CD4-positive, CD25-positive, alpha-beta regulatory T cell (primary cell): ENCODE measurements around the gene ERN1. TPM values are rescaled to one million over a fixed set of nuclear protein-coding genes. Genes with fewer than 3 reads are reported as not detected.
A peak's percentile ranks its signal among the peaks of the same experiment; 100 is the strongest.

Experiments
- ATAC-seq, 2 donors: fragments of 150-1000 bp; cut with Tn5 transposase; one replicate each; pipeline ENCODE4 v1.10.0; 2021; ENCODE audit warnings: low read depth in 2 of 2, moderate number of reproducible peaks in 2 of 2, moderate library complexity in 1 of 2
- DNase-seq, 3 donors: peaks; one replicate each; pipeline versions ENCODE4 v3.0.0 to v3.0.0-alpha.2; 2012 to 2022; ENCODE audit warnings: mixed read lengths in 1 of 3
- H3K27ac ChIP-seq: one replicate; pipeline ENCODE4 v1.7.0; 2013; ENCODE audit warnings: mild to moderate bottlenecking, low read length; ENCODE audit not compliant: insufficient read depth, poor library complexity, severe bottlenecking
- H3K27me3 ChIP-seq: one replicate; pipeline ENCODE4 v1.7.0; 2013; ENCODE audit warnings: low read length; ENCODE audit not compliant: control insufficient read depth, insufficient read depth
- H3K36me3 ChIP-seq: one replicate; pipeline ENCODE4 v1.7.0; 2013; ENCODE audit warnings: mild to moderate bottlenecking, low read length, moderate library complexity; ENCODE audit not compliant: control insufficient read depth, insufficient read depth
- H3K4me1 ChIP-seq: 2 replicates; pipeline ENCODE4 v1.7.0; 2013; ENCODE audit warnings: mild to moderate bottlenecking, low read length; ENCODE audit not compliant: insufficient read depth, control insufficient read depth, poor library complexity, severe bottlenecking
- H3K4me3 ChIP-seq: one replicate; pipeline ENCODE4 v1.7.0; 2013; ENCODE audit warnings: low read depth, mild to moderate bottlenecking, low read length, moderate library complexity
- H3K9me3 ChIP-seq, 2 experiments: 1 replicate in 1 of 2; 2 replicates in 1 of 2; pipeline ENCODE4 v1.7.0; 2013; ENCODE audit warnings: low read length in 2 of 2, mild to moderate bottlenecking in 1 of 2, moderate library complexity in 1 of 2; ENCODE audit not compliant: control insufficient read depth in 2 of 2
- H3K27ac Mint-ChIP-seq, 3 donors: one replicate each; pipeline ENCODE4 v1.8.0; 2020 to 2022; ENCODE audit warnings: mild to moderate bottlenecking in 3 of 3, mixed read lengths in 3 of 3, moderate library complexity in 2 of 3
- H3K27me3 Mint-ChIP-seq: one replicate; pipeline ENCODE4 v1.8.0; 2022; ENCODE audit warnings: mild to moderate bottlenecking, mixed read lengths
- H3K36me3 Mint-ChIP-seq: one replicate; pipeline ENCODE4 v1.8.0; 2020; ENCODE audit warnings: mixed read lengths
- H3K4me1 Mint-ChIP-seq, 4 donors: one replicate each; pipeline ENCODE4 v1.8.0; 2020 to 2022; ENCODE audit warnings: mixed read lengths in 4 of 4, mild to moderate bottlenecking in 1 of 4
- H3K4me3 Mint-ChIP-seq, 4 donors: one replicate each; pipeline ENCODE4 v1.8.0; 2020 to 2022; ENCODE audit warnings: mild to moderate bottlenecking in 4 of 4, mixed read lengths in 4 of 4, moderate library complexity in 3 of 4
- H3K9me3 Mint-ChIP-seq, 7 donors: one replicate each; pipeline ENCODE4 v1.8.0; 2020 to 2022; ENCODE audit warnings: mixed read lengths in 7 of 7, mild to moderate bottlenecking in 3 of 7, moderate library complexity in 2 of 7
- polyA plus RNA-seq, 4 donors: library from polyadenylated mRNA; unstranded; fragments of 300-500 nt; fragmentation: Illumina TruSeq; gene quantifications; one replicate each; pipeline ENCODE4 v1.2.3, GENCODE V29; 2021
- total RNA-seq: library from RNA; stranded (reverse); gene quantifications from one replicate; pipeline ENCODE4 v1.2.3, GENCODE V29; 2022

ERN1 gene
- total and polyA plus RNA-seq, 5 donors from 2014 or later: 30.2 to 96.7 (median 37.0) TPM

DNA sequence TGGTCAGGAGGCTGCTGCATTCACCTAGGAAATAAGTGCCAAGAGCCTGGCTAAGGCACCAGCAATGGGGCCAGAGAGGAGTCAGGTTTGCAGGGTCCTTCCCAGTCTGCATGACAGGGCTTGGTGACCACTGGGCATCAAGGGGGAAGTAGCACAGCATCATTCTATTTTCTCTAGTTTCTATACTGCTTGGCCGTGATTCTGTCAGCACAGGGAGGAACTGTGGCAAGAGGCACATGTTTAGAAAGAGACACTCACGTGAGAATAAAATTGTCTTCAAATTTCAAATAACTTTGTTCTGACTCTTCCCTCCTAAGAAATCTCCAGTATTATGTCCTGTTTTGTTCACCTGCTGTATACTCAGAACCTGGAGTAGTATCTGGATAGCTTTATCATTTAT is 37.8 kb downstream of the ERN1 start:
- Mint-ChIP-seq H3K4me1 (peaks cover 31 to 76% (median 49%) of the 10 kb centered on the region in 4 donors), H3K27me3 (no peaks in the 10 kb centered on the region), H3K36me3 (peaks cover 35% of the 10 kb centered on the region), H3K4me3 (peak overlapping the region in 1 of 4 donors; percentile 38), H3K27ac (peak overlapping the region in 2 of 3 donors; percentile 48 to 77), H3K9me3 (no peaks in the 10 kb centered on the region)
- Histone ChIP-seq H3K27ac (no peak overlapping the region), H3K27me3 (no peaks in the 10 kb centered on the region), H3K36me3 (peaks cover 28% of the 10 kb centered on the region), H3K9me3 (no peaks in the 10 kb centered on the region), H3K4me1 (peaks cover 11% of the 10 kb centered on the region), H3K4me3 (no peak overlapping the region)
- no peak for ATAC-seq
- DNase-seq: no peak

DNA sequence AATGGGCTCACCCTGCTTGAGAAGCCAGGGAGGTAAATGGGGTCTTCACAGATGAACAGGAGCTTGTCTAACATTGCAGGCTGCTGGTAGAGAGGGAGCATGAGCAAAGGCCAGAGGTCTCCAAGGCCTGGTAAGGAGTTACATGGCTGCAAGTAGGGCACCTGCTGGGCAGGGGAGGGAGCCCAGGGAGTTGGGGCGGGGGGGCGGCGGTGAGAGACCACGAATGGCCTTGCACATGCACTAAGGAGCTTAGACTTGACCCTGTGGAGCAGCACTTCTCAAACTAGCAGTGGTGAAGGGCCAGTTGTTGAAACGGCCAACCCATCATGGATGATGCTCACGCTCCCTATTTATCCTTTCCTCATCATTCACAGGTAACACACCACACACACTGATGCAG is 38.4 kb downstream of the ERN1 start:
- H3K4me1 ChIP-seq: peaks cover 11% of the 10 kb centered on the region
- no peak for ATAC-seq
- no peaks in the 10 kb centered on the region for H3K27me3 Mint-ChIP-seq

DNA sequence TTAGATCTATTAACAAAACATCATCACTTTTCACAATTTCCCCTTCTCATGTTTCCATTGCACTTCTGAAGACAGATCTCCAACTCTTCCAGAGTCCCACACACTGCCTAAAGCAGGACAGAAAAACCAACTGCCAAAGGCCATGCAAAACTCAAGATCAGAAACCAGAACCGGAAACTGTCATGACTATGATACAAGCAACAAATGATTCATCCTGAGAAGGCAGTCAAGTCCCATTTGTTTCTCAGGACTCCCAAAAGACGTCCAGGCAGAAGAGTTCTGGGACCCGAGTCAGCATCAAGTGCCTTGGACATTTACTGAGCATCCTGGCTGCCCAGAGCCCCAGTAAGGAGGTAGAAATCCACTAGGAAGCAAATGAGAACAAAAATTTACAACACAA is 38.8 kb downstream of the ERN1 start:
- Mint-ChIP-seq H3K27me3 (no peaks in the 10 kb centered on the region), H3K9me3 (no peaks in the 10 kb centered on the region), H3K4me1 (peaks cover 25 to 79% (median 50%) of the 10 kb centered on the region in 4 donors), H3K4me3 (peak overlapping the region; percentile 33 to 70 (median 40)), H3K36me3 (peaks cover 27% of the 10 kb centered on the region), H3K27ac (peak overlapping the region; percentile 58 to 95 (median 87))
- peaks cover 11% of the 10 kb centered on the region for H3K4me1 ChIP-seq
- H3K4me3 ChIP-seq: peak overlapping the region; percentile 60
- H3K36me3 ChIP-seq: peaks cover 20% of the 10 kb centered on the region
- H3K9me3 ChIP-seq: no peaks in the 10 kb centered on the region
- peak overlapping the region; percentile 35 for H3K27ac ChIP-seq
- no peaks in the 10 kb centered on the region for H3K27me3 ChIP-seq
- DNase-seq: peak in 2 of 3 donors; percentile 24 to 67
- peak; percentile 58 to 63 for ATAC-seq

More for the DNA sequence above, 38.4 kb downstream of the ERN1 start:
- Mint-ChIP-seq H3K4me3 (peak overlapping the region in 1 of 4 donors; percentile 70), H3K27ac (peak overlapping the region; percentile 58 to 95 (median 87)), H3K4me1 (peaks cover 29 to 79% (median 51%) of the 10 kb centered on the region in 4 donors), H3K36me3 (peaks cover 30% of the 10 kb centered on the region), H3K9me3 (no peaks in the 10 kb centered on the region)
- H3K36me3 ChIP-seq: peaks cover 24% of the 10 kb centered on the region
- H3K4me3 ChIP-seq: peak overlapping the region; percentile 60
- no peaks in the 10 kb centered on the region for H3K9me3 ChIP-seq
- DNase-seq: no peak
- peak overlapping the region; percentile 35 for H3K27ac ChIP-seq
- no peaks in the 10 kb centered on the region for H3K27me3 ChIP-seq

GRCh38 chr17:64090144-64090543 is 39.8 kb downstream of the ERN1 start:
- H3K27ac Mint-ChIP-seq: peak overlapping the region; percentile 20 to 87 (median 55)
- H3K27ac ChIP-seq: no peak overlapping the region
- peak overlapping the region in 1 of 4 donors; percentile 33 for H3K4me3 Mint-ChIP-seq
- no peaks in the 10 kb centered on the region for H3K9me3 Mint-ChIP-seq
- peaks cover 20% of the 10 kb centered on the region for H3K36me3 Mint-ChIP-seq
- H3K4me1 ChIP-seq: peaks cover 14% of the 10 kb centered on the region
- DNase-seq: no peak
- H3K27me3 Mint-ChIP-seq: no peaks in the 10 kb centered on the region
- H3K4me1 Mint-ChIP-seq: peaks cover 19 to 70% (median 44%) of the 10 kb centered on the region in 4 donors
- ATAC-seq: no peak
- H3K27me3 ChIP-seq: no peaks in the 10 kb centered on the region
- H3K9me3 ChIP-seq: no peaks in the 10 kb centered on the region
- no peak overlapping the region for H3K4me3 ChIP-seq
- peaks cover 16% of the 10 kb centered on the region for H3K36me3 ChIP-seq

DNA sequence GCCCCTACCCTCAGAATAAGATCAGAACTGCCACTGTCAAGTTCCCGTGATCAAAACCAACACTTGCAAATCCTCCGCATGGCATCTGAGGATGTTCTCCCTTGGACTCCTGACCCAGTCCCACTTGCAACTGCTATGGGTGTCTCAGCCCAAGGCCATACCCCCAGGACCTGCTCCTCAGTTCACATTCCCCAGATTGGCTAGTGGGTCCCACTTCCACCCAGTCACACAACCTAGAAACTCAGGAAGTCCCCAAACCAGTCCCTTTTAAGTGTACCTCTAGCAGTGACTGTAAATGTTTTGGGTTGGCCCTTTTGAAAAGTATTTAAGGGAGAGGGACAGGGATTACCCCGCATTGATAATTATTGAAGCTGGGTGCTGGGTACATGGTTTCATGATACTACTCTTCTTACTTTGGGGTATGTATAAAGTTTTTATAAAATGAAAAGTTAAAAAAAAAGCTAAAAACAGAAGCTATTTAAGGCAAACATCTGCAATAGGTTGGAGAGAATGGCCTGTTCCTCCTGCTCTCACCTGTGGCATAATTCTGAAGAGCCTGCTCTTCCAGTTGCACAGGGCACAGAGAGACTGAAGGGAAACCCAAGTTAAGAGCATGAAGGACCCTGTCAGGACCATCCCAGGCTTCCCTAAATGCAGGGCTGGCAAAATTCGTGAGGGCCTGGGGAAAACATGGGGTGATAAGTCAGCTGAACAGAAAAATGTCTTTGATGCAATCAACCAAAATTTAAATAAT is 42.5 kb downstream of the ERN1 start:
- Histone ChIP-seq H3K27me3 (no peaks in the 10 kb centered on the region), H3K36me3 (peaks cover 5% of the 10 kb centered on the region), H3K9me3 (no peaks in the 10 kb centered on the region), H3K27ac (no peak overlapping the region), H3K4me3 (no peak overlapping the region), H3K4me1 (peaks cover 38% of the 10 kb centered on the region)
- no peak for ATAC-seq
- H3K4me1 Mint-ChIP-seq: peaks cover 20 to 50% (median 41%) of the 10 kb centered on the region in 4 donors
- no peak overlapping the region for H3K4me3 Mint-ChIP-seq
- peaks cover 10% of the 10 kb centered on the region for H3K36me3 Mint-ChIP-seq
- DNase-seq: no peak
- H3K9me3 Mint-ChIP-seq: no peaks in the 10 kb centered on the region
- H3K27ac Mint-ChIP-seq: peak overlapping the region; percentile 5 to 90 (median 63)
- H3K27me3 Mint-ChIP-seq: no peaks in the 10 kb centered on the region

DNA sequence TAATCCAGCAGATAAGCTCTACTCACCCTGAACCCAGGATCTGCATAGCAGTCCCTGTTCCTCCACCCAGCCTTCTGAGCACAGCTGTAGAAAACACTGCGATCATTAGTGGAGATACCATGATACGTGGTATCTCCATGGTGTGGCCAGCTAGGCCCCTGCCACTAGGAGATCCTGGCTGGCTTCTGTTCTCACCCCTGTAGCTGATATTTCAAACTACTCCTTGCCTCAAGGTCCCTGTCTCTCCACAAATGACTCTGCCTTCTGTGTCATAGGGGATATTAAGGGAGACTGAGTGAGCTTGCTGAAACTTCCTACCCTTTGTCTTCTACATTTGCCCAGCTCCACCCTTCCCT is 44.3 kb downstream of the ERN1 start:
- Mint-ChIP-seq H3K4me3 (no peak overlapping the region), H3K36me3 (peaks cover 6% of the 10 kb centered on the region), H3K27ac (no peak overlapping the region), H3K4me1 (peaks cover 22 to 42% (median 33%) of the 10 kb centered on the region in 4 donors), H3K9me3 (no peaks in the 10 kb centered on the region), H3K27me3 (no peaks in the 10 kb centered on the region)
- no peak for DNase-seq
- Histone ChIP-seq H3K27ac (no peak overlapping the region), H3K9me3 (no peaks in the 10 kb centered on the region), H3K36me3 (peaks cover 5% of the 10 kb centered on the region), H3K27me3 (no peaks in the 10 kb centered on the region), H3K4me1 (peaks cover 39% of the 10 kb centered on the region), H3K4me3 (peak overlapping the region; percentile 13)
- ATAC-seq: no peak

- Histone ChIP-seq H3K36me3 (peaks cover 5% of the 10 kb centered on the region), H3K9me3 (no peaks in the 10 kb centered on the region), H3K4me1 (peaks cover 39% of the 10 kb centered on the region), H3K27ac (no peak overlapping the region), H3K27me3 (no peaks in the 10 kb centered on the region), H3K4me3 (no peak overlapping the region)
- H3K9me3 Mint-ChIP-seq: no peaks in the 10 kb centered on the region
- H3K27ac Mint-ChIP-seq: no peak overlapping the region
- DNase-seq: no peak
- peaks cover 6% of the 10 kb centered on the region for H3K36me3 Mint-ChIP-seq
- no peaks in the 10 kb centered on the region for H3K27me3 Mint-ChIP-seq
- H3K4me1 Mint-ChIP-seq: peaks cover 22 to 40% (median 31%) of the 10 kb centered on the region in 4 donors
- H3K4me3 Mint-ChIP-seq: no peak overlapping the region
- ATAC-seq: no peak
Measured at GRCh38 chr17:64084940-64085649, 44.8 kb downstream of the ERN1 start.
